Caco-2 (cell line): Measurements from ENCODE around the gene GJB1. TPM values are rescaled to one million over a fixed set of nuclear protein-coding genes. Genes with fewer than 3 reads are reported as not detected.

ENCODE experiments used
- BruUV-seq: library from RNA; stranded (reverse); fragments of 400-500 nt; replicated peaks from 2 replicates; lab custom pipeline; 2021; lab: Mats Ljungman, UMichigan
- CTCF ChIA-PET: fragments of 300-600 bp; sonication (Branson Sonifier 250); formaldehyde crosslinking; loops from one replicate; lab custom pipeline; 2022; ENCODE audit warnings: antibody characterized with exemption; lab: Charles Lee
- POLR2A ChIA-PET: fragments of 300-600 bp; sonication (Branson Sonifier 250); formaldehyde crosslinking; loops from one replicate; lab custom pipeline; 2022; ENCODE audit warnings: antibody characterized with exemption; lab: Charles Lee
- DNase-seq, 2 experiments: peaks; one replicate each; pipeline versions ENCODE4 v3.0.0 to v3.0.0-alpha.2; 2020 to 2022
- H3K27me3 ChIP-seq: replicated peaks from 2 replicates; pipeline ENCODE4 v1.6.0; 2011; ENCODE audit warnings: low read length; ENCODE audit not compliant: control insufficient read depth, insufficient read depth
- H3K36me3 ChIP-seq: 2 replicates; pipeline ENCODE4 v1.5.1; 2011; ENCODE audit warnings: low read length; ENCODE audit not compliant: control insufficient read depth, insufficient read depth
- H3K4me1 ChIP-seq: fragments of 250-450 bp; sonication (Bioruptor Pico); 2 replicates; pipeline ENCODE4 v1.5.1; 2020; ENCODE audit warnings: mild to moderate bottlenecking
- H3K4me3 ChIP-seq: 2 replicates; pipeline ENCODE4 v1.5.1; 2011; ENCODE audit warnings: low read depth, mild to moderate bottlenecking, control low read depth, low read length
- H3K9me3 ChIP-seq: fragments of 250-450 bp; sonication (Bioruptor Pico); 2 replicates; pipeline ENCODE4 v1.5.1; 2020; ENCODE audit warnings: mild to moderate bottlenecking, moderate library complexity
- H3K27ac Mint-ChIP-seq: one replicate; pipeline ENCODE4 v1.8.0; 2022; ENCODE audit warnings: mixed read lengths; ENCODE audit not compliant: unreplicated experiment
- H3K27me3 Mint-ChIP-seq: one replicate; pipeline ENCODE4 v1.8.0; 2022; ENCODE audit warnings: mixed read lengths; ENCODE audit not compliant: insufficient read depth, unreplicated experiment
- H3K36me3 Mint-ChIP-seq: one replicate; pipeline ENCODE4 v1.8.0; 2022; ENCODE audit warnings: mild to moderate bottlenecking, mixed read lengths; ENCODE audit not compliant: insufficient read depth, unreplicated experiment
- H3K4me1 Mint-ChIP-seq: one replicate; pipeline ENCODE4 v1.8.0; 2022; ENCODE audit warnings: low read depth, mixed read lengths; ENCODE audit not compliant: unreplicated experiment
- H3K4me3 Mint-ChIP-seq: one replicate; pipeline ENCODE4 v1.8.0; 2022; ENCODE audit warnings: mild to moderate bottlenecking, moderate library complexity, mixed read lengths; ENCODE audit not compliant: unreplicated experiment
- H3K9me3 Mint-ChIP-seq: one replicate; pipeline ENCODE4 v1.8.0; 2022; ENCODE audit warnings: mixed read lengths; ENCODE audit not compliant: unreplicated experiment
- CTCF ChIP-seq, 2 experiments: fragments of 200-600 bp in 1 of 2; IDR thresholded peaks; 1 replicate in 1 of 2; 2 replicates in 1 of 2; pipeline versions ENCODE4 v1.5.1 to v1.8.0; 2011 to 2022; ENCODE audit warnings: antibody characterized with exemption in 1 of 2, control low read depth in 1 of 2, inconsistent platforms in 1 of 2, low read depth in 1 of 2, low read length in 1 of 2, mild to moderate bottlenecking in 1 of 2, moderate library complexity in 1 of 2; ENCODE audit not compliant: insufficient read depth in 1 of 2, severe bottlenecking in 1 of 2, unreplicated experiment in 1 of 2
- intact Hi-C: fragments of 100-400 bp; cut with micrococcal nuclease; formaldehyde crosslinking; loops from one replicate; pipeline ENCODE4 v1.10.0; 2022; ENCODE audit not compliant: unreplicated experiment
- total RNA-seq: library from RNA; stranded (reverse); gene quantifications from 2 replicates; pipeline ENCODE4 v1.2.3, GENCODE V29; 2022

The GJB1 gene
- total RNA-seq, 1 experiment from 2014 or later = 37.6 TPM

GRCh38 chrX:71181558-71181909 is 41.5 kb upstream of the GJB1 start:
- CTCF ChIA-PET = interaction anchor here (0.7 to 1.0 kb wide), 2 partner anchors 185 to 211 kb away, joined by 4 read pairs; partner anchors contain the start of gene TAF1
- no peaks in the 10 kb centered on the region for H3K9me3 ChIP-seq
- peak; percentile 30 to 42 for DNase-seq
- Mint-ChIP-seq H3K9me3 (no peaks in the 10 kb centered on the region), H3K4me3 (peak overlapping the region; percentile 76), H3K27ac (peak overlapping the region; percentile 96), H3K4me1 (peaks cover 16% of the 10 kb centered on the region), H3K36me3 (peaks cover 9% of the 10 kb centered on the region), H3K27me3 (no peaks in the 10 kb centered on the region)
- intact Hi-C loops = no loop called here
- POLR2A ChIA-PET = interaction anchor here (0.5 to 3.5 kb wide), 10 partner anchors 8 to 207 kb away, joined by 3 to 34 read pairs (median 4); partner anchors contain the start of genes GJB1, NONO and TAF1
- H3K4me1 ChIP-seq = peaks cover 50% of the 10 kb centered on the region
- no peaks in the 10 kb centered on the region for H3K36me3 ChIP-seq
- TSS peak; percentile 40 for BruUV-seq
- TF ChIP-seq CTCF (IDR thresholded peaks at IDR 0.05; ENCODE audit: insufficient read depth in 1 of 2, low read depth in 1 of 2, low read length in 1 of 2, severe bottlenecking in 1 of 2, unreplicated experiment in 1 of 2) = no peak
- H3K4me3 ChIP-seq = peak overlapping the region; percentile 32
- no peaks in the 10 kb centered on the region for H3K27me3 ChIP-seq

GRCh38 chrX:71181910-71182799 is 40.9 kb upstream of the GJB1 start:
- DNase-seq = peak; percentile 90 to 95
- peaks cover 17% of the 10 kb centered on the region for H3K4me1 Mint-ChIP-seq
- BruUV-seq = TSS peak; percentile 89

More at GRCh38 chrX:71181910-71182799, 40.9 kb upstream of the GJB1 start:
- Mint-ChIP-seq H3K27ac (peak overlapping the region; percentile 96), H3K36me3 (peaks cover 9% of the 10 kb centered on the region), H3K4me3 (peak overlapping the region; percentile 76), H3K9me3 (no peaks in the 10 kb centered on the region), H3K27me3 (no peaks in the 10 kb centered on the region)
- POLR2A ChIA-PET = interaction anchor here (0.5 to 3.5 kb wide), 12 partner anchors 9 to 208 kb away, joined by 3 to 34 read pairs (median 4); partner anchors contain the start of genes GJB1, NONO and TAF1
- intact Hi-C loops = loop anchor here (2.0 kb wide), 2 partner anchors 101 to 185 kb away; partner anchors contain the start of genes NONO and TAF1
- Histone ChIP-seq H3K36me3 (no peaks in the 10 kb centered on the region), H3K4me3 (peak overlapping the region; percentile 32), H3K27me3 (no peaks in the 10 kb centered on the region), H3K4me1 (peaks cover 47% of the 10 kb centered on the region), H3K9me3 (no peaks in the 10 kb centered on the region)
- TF ChIP-seq CTCF (IDR thresholded peaks at IDR 0.05; ENCODE audit: insufficient read depth in 1 of 2, low read depth in 1 of 2, low read length in 1 of 2, severe bottlenecking in 1 of 2, unreplicated experiment in 1 of 2) = no peak
- CTCF ChIA-PET = interaction anchor here (0.5 to 1.5 kb wide), 5 partner anchors 101 to 700 kb away, joined by 3 to 5 read pairs (median 4); partner anchors contain the start of genes NONO and TAF1
